HG03520 (cell line): ENCODE data around the gene ATXN3.

Source experiments
- ATAC-seq: cut with Tn5 transposase; IDR thresholded peaks from one replicate; pipeline ENCODE4 v1.9.1; 2021; ENCODE audit warnings: mild to moderate bottlenecking, moderate library complexity; ENCODE audit not compliant: unreplicated experiment

The ATXN3 gene

DNA sequence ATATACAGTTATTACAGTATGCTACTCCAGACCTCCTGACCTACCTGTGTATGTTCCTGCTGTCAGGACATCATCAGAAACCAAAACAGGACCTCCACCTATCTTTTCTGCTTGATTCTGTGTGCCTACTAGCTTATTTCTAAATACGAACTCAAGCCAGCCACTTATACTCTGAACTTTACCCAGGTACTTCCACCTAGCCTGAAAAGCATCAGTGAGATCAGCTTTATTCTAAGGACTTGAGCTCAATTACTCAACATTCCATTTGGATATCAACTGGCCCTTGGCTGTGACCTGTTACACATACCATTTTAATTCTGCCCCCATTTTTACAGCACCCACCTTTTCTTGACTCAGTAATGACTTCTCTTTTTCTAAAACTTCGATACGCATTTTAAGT is 95.7 kb downstream of the ATXN3 start:
- ATAC-seq = no peak

GRCh38 chr14:92009604-92010003 is 96.8 kb downstream of the ATXN3 start:
- no peak for ATAC-seq
